Naive B cell (primary cell): ENCODE results near the gene LTO1. TPM values are rescaled to one million over a fixed set of nuclear protein-coding genes. Genes with fewer than 3 reads are reported as not detected.
A peak's percentile ranks its signal among the peaks of the same experiment; 100 is the strongest.

ENCODE experiments used
- ATAC-seq, 2 donors: fragments of 150-1000 bp; cut with Tn5 transposase; 2 replicates each; pipeline ENCODE4 v1.10.0; 2021; ENCODE audit warnings: low read depth in 2 of 2, mild to moderate bottlenecking in 2 of 2, moderate library complexity in 2 of 2
- DNase-seq: peaks from one replicate; pipeline ENCODE4 v3.0.0; 2022
- H3K27ac Mint-ChIP-seq, 6 donors: one replicate each; pipeline ENCODE4 v1.8.0; 2020 to 2022; ENCODE audit warnings: mild to moderate bottlenecking in 6 of 6, mixed read lengths in 6 of 6, moderate library complexity in 5 of 6, inconsistent platforms in 2 of 6
- H3K27me3 Mint-ChIP-seq, 3 donors: one replicate each; pipeline ENCODE4 v1.8.0; 2021 to 2022; ENCODE audit warnings: mixed read lengths in 3 of 3, mild to moderate bottlenecking in 1 of 3
- H3K36me3 Mint-ChIP-seq, 2 donors: one replicate each; pipeline ENCODE4 v1.8.0; 2020 to 2022; ENCODE audit warnings: mixed read lengths in 2 of 2, inconsistent platforms in 1 of 2, mild to moderate bottlenecking in 1 of 2
- H3K4me1 Mint-ChIP-seq, 3 donors: one replicate each; pipeline ENCODE4 v1.8.0; 2020 to 2022; ENCODE audit warnings: mixed read lengths in 3 of 3, inconsistent platforms in 1 of 3, mild to moderate bottlenecking in 1 of 3, moderate library complexity in 1 of 3
- H3K4me3 Mint-ChIP-seq, 8 donors: one replicate each; pipeline ENCODE4 v1.8.0; 2020 to 2022; ENCODE audit warnings: mild to moderate bottlenecking in 8 of 8, mixed read lengths in 8 of 8, moderate library complexity in 8 of 8, inconsistent platforms in 2 of 8
- H3K9me3 Mint-ChIP-seq, 7 donors: one replicate each; pipeline ENCODE4 v1.8.0; 2020 to 2022; ENCODE audit warnings: mixed read lengths in 7 of 7, mild to moderate bottlenecking in 5 of 7, inconsistent platforms in 2 of 7, moderate library complexity in 1 of 7
- polyA plus RNA-seq, 6 donors: library from polyadenylated mRNA; unstranded; fragments of 300-500 nt; fragmentation: Illumina TruSeq; gene quantifications; one replicate each; pipeline ENCODE4 v1.2.3, GENCODE V29; 2021; ENCODE audit warnings: low read depth in 6 of 6

LTO1 gene
- polyA plus RNA-seq, 6 donors from 2014 or later = 15.9 to 26.9 (median 16.8) TPM

GRCh38 chr11:69705901-69706787, 31.0 kb upstream of the LTO1 start:
- DNase-seq (no peak), ATAC-seq (no peak)
- Mint-ChIP-seq H3K4me1 (peaks cover 7 to 21% (median 18%) of the 10 kb centered on the region in 3 donors), H3K4me3 (peak overlapping the region in 4 of 8 donors; percentile 26 to 65 (median 38)), H3K27me3 (peaks cover 20 to 74% (median 41%) of the 10 kb centered on the region in 3 donors), H3K36me3 (no peaks in the 10 kb centered on the region), H3K27ac (no peak overlapping the region), H3K9me3 (peaks cover 0 to 4% (median 0%) of the 10 kb centered on the region in 7 donors)

GRCh38 chr11:69705351-69705811, 30.2 kb upstream of the LTO1 start:
- Mint-ChIP-seq H3K27me3 (peaks cover 27 to 74% (median 39%) of the 10 kb centered on the region in 3 donors), H3K4me3 (peak overlapping the region in 5 of 8 donors; percentile 20 to 80 (median 33)), H3K27ac (peak overlapping the region in 1 of 6 donors; percentile 63), H3K4me1 (peaks cover 7 to 19% (median 18%) of the 10 kb centered on the region in 3 donors), H3K36me3 (no peaks in the 10 kb centered on the region), H3K9me3 (peaks cover 0 to 4% (median 0%) of the 10 kb centered on the region in 7 donors)
- DNase-seq (no peak), ATAC-seq (no peak)

- Mint-ChIP-seq H3K4me3 (peak overlapping the region in 6 of 8 donors; percentile 51 to 65 (median 58)), H3K4me1 (peaks cover 7 to 18% (median 18%) of the 10 kb centered on the region in 3 donors), H3K27me3 (peaks cover 31 to 72% (median 43%) of the 10 kb centered on the region in 3 donors), H3K36me3 (no peaks in the 10 kb centered on the region), H3K9me3 (peaks cover 0 to under 1% (median 0%) of the 10 kb centered on the region in 7 donors), H3K27ac (peak overlapping the region in 1 of 6 donors; percentile 67)
- ATAC-seq (peak; percentile 20 to 23), DNase-seq (no peak)
Measured at GRCh38 chr11:69704508-69705253, 29.5 kb upstream of the LTO1 start.

GRCh38 chr11:69703768-69704507, 28.8 kb upstream of the LTO1 start, which contains the start of gene FGF19:
TSS of gene FGF19 (minus strand) at chr11:69704022. CDS start at chr11:69703876, 146 bp downstream.
- peaks cover 12 to 25% (median 22%) of the 10 kb centered on the region in 3 donors for H3K4me1 Mint-ChIP-seq
- no peaks in the 10 kb centered on the region for H3K9me3 Mint-ChIP-seq
- peaks cover 39 to 72% (median 43%) of the 10 kb centered on the region in 3 donors for H3K27me3 Mint-ChIP-seq
- H3K27ac Mint-ChIP-seq = peak within 1 kb of the TSS in 1 of 6 donors; percentile 81
- H3K36me3 Mint-ChIP-seq = no peaks in the 10 kb centered on the region
- H3K4me3 Mint-ChIP-seq = peak within 1 kb of the TSS in 7 of 8 donors; percentile 51 to 65 (median 60)
- DNase-seq (no peak), ATAC-seq (no peak)

- Mint-ChIP-seq H3K9me3 (no peaks in the 10 kb centered on the region), H3K36me3 (no peaks in the 10 kb centered on the region), H3K27me3 (peaks cover 43 to 72% (median 43%) of the 10 kb centered on the region in 3 donors), H3K4me3 (peak overlapping the region in 5 of 8 donors; percentile 26 to 60 (median 29)), H3K4me1 (peaks cover 16 to 28% (median 23%) of the 10 kb centered on the region in 3 donors), H3K27ac (peak overlapping the region in 1 of 6 donors; percentile 81)
- DNase-seq (no peak), ATAC-seq (no peak)
Measured at GRCh38 chr11:69703453-69703767, 28.3 kb upstream of the LTO1 start.

- Mint-ChIP-seq H3K4me1 (peaks cover 16 to 28% (median 23%) of the 10 kb centered on the region in 3 donors), H3K4me3 (peak overlapping the region in 5 of 8 donors; percentile 26 to 60 (median 50))
Measured at GRCh38 chr11:69702769-69703452, 27.8 kb upstream of the LTO1 start.

GRCh38 chr11:69702239-69702691, 27.1 kb upstream of the LTO1 start:
- H3K9me3 Mint-ChIP-seq = no peaks in the 10 kb centered on the region
- H3K27ac Mint-ChIP-seq = no peak overlapping the region
- H3K36me3 Mint-ChIP-seq = no peaks in the 10 kb centered on the region
- H3K4me3 Mint-ChIP-seq = peak overlapping the region in 2 of 8 donors; percentile 50 to 55
- H3K4me1 Mint-ChIP-seq = peaks cover 16 to 28% (median 23%) of the 10 kb centered on the region in 3 donors
- DNase-seq (no peak), ATAC-seq (no peak)
- H3K27me3 Mint-ChIP-seq = peaks cover 40 to 69% (median 41%) of the 10 kb centered on the region in 3 donors

More at GRCh38 chr11:69702769-69703452, 27.8 kb upstream of the LTO1 start:
- Mint-ChIP-seq H3K27me3 (peaks cover 43 to 69% (median 43%) of the 10 kb centered on the region in 3 donors), H3K27ac (peak overlapping the region in 2 of 6 donors; percentile 61 to 81), H3K36me3 (no peaks in the 10 kb centered on the region), H3K9me3 (no peaks in the 10 kb centered on the region)
- ATAC-seq (no peak), DNase-seq (no peak)

- Mint-ChIP-seq H3K4me1 (peaks cover 14 to 28% (median 21%) of the 10 kb centered on the region in 3 donors), H3K27ac (no peak overlapping the region), H3K27me3 (peaks cover 40 to 69% (median 41%) of the 10 kb centered on the region in 3 donors), H3K9me3 (no peaks in the 10 kb centered on the region), H3K36me3 (no peaks in the 10 kb centered on the region), H3K4me3 (no peak overlapping the region)
- ATAC-seq = no peak
- DNase-seq = no peak
Measured at GRCh38 chr11:69700278-69701140, 25.4 kb upstream of the LTO1 start.

GRCh38 chr11:69699213-69699612, 24.1 kb upstream of the LTO1 start:
- DNase-seq = no peak
- Mint-ChIP-seq H3K4me3 (peak overlapping the region in 3 of 8 donors; percentile 28 to 57 (median 33)), H3K9me3 (no peaks in the 10 kb centered on the region), H3K27ac (no peak overlapping the region), H3K27me3 (peaks cover 45 to 68% (median 46%) of the 10 kb centered on the region in 3 donors), H3K36me3 (no peaks in the 10 kb centered on the region), H3K4me1 (peaks cover 9 to 19% (median 14%) of the 10 kb centered on the region in 3 donors)
- peak; percentile 59 to 71 for ATAC-seq

- no peak overlapping the region for H3K27ac Mint-ChIP-seq
- no peaks in the 10 kb centered on the region for H3K9me3 Mint-ChIP-seq
- H3K4me1 Mint-ChIP-seq = peaks cover 9 to 18% (median 14%) of the 10 kb centered on the region in 3 donors
- H3K36me3 Mint-ChIP-seq = no peaks in the 10 kb centered on the region
- H3K4me3 Mint-ChIP-seq = no peak overlapping the region
- ATAC-seq (no peak), DNase-seq (no peak)
- peaks cover 52 to 73% (median 53%) of the 10 kb centered on the region in 3 donors for H3K27me3 Mint-ChIP-seq
Measured at GRCh38 chr11:69698362-69698761, 23.2 kb upstream of the LTO1 start.

GRCh38 chr11:69697861-69698260, 22.7 kb upstream of the LTO1 start:
- peaks cover 52 to 71% (median 53%) of the 10 kb centered on the region in 3 donors for H3K27me3 Mint-ChIP-seq
- H3K36me3 Mint-ChIP-seq = no peaks in the 10 kb centered on the region
- no peak overlapping the region for H3K27ac Mint-ChIP-seq
- H3K4me1 Mint-ChIP-seq = peaks cover 9 to 13% (median 10%) of the 10 kb centered on the region in 3 donors
- H3K4me3 Mint-ChIP-seq = no peak overlapping the region
- ATAC-seq (no peak), DNase-seq (no peak)
- no peaks in the 10 kb centered on the region for H3K9me3 Mint-ChIP-seq
